DLD1 (cell line): Measurements from ENCODE around the gene VASH2.
"Not testable (repeated sequence)": the region's sequence is repeated elsewhere in the genome, so short reads cannot be mapped to it uniquely, and the experiment has no call there.

Source experiments
- in situ Hi-C: cut with HindIII; loops from 2 replicates; pipeline ENCODE4 v1.10.0; 2017; ENCODE audit warnings: low sequenced_read_pairs

Gene VASH2

GRCh38 chr1:212950243-212951125 lies at the start of gene VASH2:
Gene VASH2, plus strand, starts transcription at chr1:212950541. Its CDS starts 1,002 bp downstream, at chr1:212951543.
- in situ Hi-C loops: no loop called here

GRCh38 chr1:212901290-212901689 lies 49.1 kb upstream of the VASH2 start:
- in situ Hi-C loops: no loop called here

- in situ Hi-C loops: no loop called here
Measured at GRCh38 chr1:212902054-212902453, 48.3 kb upstream of the VASH2 start.

- in situ Hi-C loops: no loop called here
Measured at GRCh38 chr1:212903664-212904063, 46.7 kb upstream of the VASH2 start.

GRCh38 chr1:212908071-212908470 lies 42.3 kb upstream of the VASH2 start:
- in situ Hi-C loops: not testable (repeated sequence)

- in situ Hi-C loops: no loop called here
Measured at GRCh38 chr1:212908971-212909370, 41.4 kb upstream of the VASH2 start.

GRCh38 chr1:212909652-212910063 lies 40.7 kb upstream of the VASH2 start:
- in situ Hi-C loops: no loop called here

GRCh38 chr1:212910213-212910612 lies 40.1 kb upstream of the VASH2 start:
- in situ Hi-C loops: not testable (repeated sequence)

GRCh38 chr1:212913638-212914037 lies 36.7 kb upstream of the VASH2 start:
- in situ Hi-C loops: not testable (repeated sequence)

GRCh38 chr1:212914110-212914509 lies 36.2 kb upstream of the VASH2 start:
- in situ Hi-C loops: not testable (repeated sequence)

GRCh38 chr1:212914789-212915188 lies 35.6 kb upstream of the VASH2 start:
- in situ Hi-C loops: no loop called here

GRCh38 chr1:212915245-212916091 lies 34.9 kb upstream of the VASH2 start:
- in situ Hi-C loops: no loop called here

GRCh38 chr1:212916481-212917133 lies 33.7 kb upstream of the VASH2 start:
- in situ Hi-C loops: no loop called here

- in situ Hi-C loops: no loop called here
Measured at GRCh38 chr1:212917134-212917485, 33.2 kb upstream of the VASH2 start.

- in situ Hi-C loops: no loop called here
Measured at GRCh38 chr1:212917858-212918257, 32.5 kb upstream of the VASH2 start.

- in situ Hi-C loops: no loop called here
Measured at GRCh38 chr1:212918824-212919223, 31.5 kb upstream of the VASH2 start.

- in situ Hi-C loops: no loop called here
Measured at GRCh38 chr1:212920246-212920645, 30.1 kb upstream of the VASH2 start.

GRCh38 chr1:212920896-212921295 lies 29.4 kb upstream of the VASH2 start:
- in situ Hi-C loops: no loop called here

- in situ Hi-C loops: no loop called here
Measured at GRCh38 chr1:212922016-212922415, 28.3 kb upstream of the VASH2 start.

GRCh38 chr1:212926372-212926771 lies 24.0 kb upstream of the VASH2 start:
- in situ Hi-C loops: no loop called here
